PFSK-1 (cell line): ENCODE measurements around the gene FLNA.
A peak's percentile ranks its signal among the peaks of the same experiment; 100 is the strongest.

Experiments used
- FOXP2 ChIP-seq: optimal IDR thresholded peaks from 2 replicates; pipeline ENCODE3; 2011; ENCODE audit warnings: borderline replicate concordance, control low read depth, inconsistent platforms; ENCODE audit not compliant: insufficient read depth; ENCODE audit errors: extremely low read length, extremely low read depth
- POLR2AphosphoS5 ChIP-seq: IDR thresholded peaks from 2 replicates; pipeline ENCODE4 v1.6.1; 2012; ENCODE audit warnings: low read depth, mild to moderate bottlenecking, control low read depth, low read length, moderate library complexity
- REST ChIP-seq, 2 experiments: IDR thresholded peaks; 2 replicates each; pipeline versions ENCODE4 v1.6.1 to v1.8.0; 2011 to 2012; ENCODE audit warnings: low read depth in 2 of 2, low read length in 2 of 2, control low read depth in 1 of 2, inconsistent platforms in 1 of 2, mild to moderate bottlenecking in 1 of 2, moderate library complexity in 1 of 2; ENCODE audit not compliant: insufficient read depth in 1 of 2
- SIN3A ChIP-seq: IDR thresholded peaks from 2 replicates; pipeline ENCODE4 v1.6.1; 2012; ENCODE audit warnings: mild to moderate bottlenecking, low read length, moderate library complexity, borderline replicate concordance; ENCODE audit not compliant: insufficient read depth
- TAF1 ChIP-seq: IDR thresholded peaks from 2 replicates; pipeline ENCODE4 v1.6.1; 2012; ENCODE audit warnings: low read length, control low read depth, borderline replicate concordance; ENCODE audit not compliant: insufficient read depth

Gene FLNA

GRCh38 chrX:154369449-154370299, 4.8 kb downstream of the FLNA start:
- no peak for TF ChIP-seq SIN3A
- TF ChIP-seq FOXP2 = no peak
- TF ChIP-seq POLR2AphosphoS5 = peak; percentile 33; the same call in 1 of the 2 replicates
- 0 out of 4 replicates have a peak, but pooled peaks of 1 of the 2 experiments have one; percentile 6 for TF ChIP-seq REST (IDR thresholded peaks at IDR 0.05; ENCODE audit: insufficient read depth in 1 of 2, low read depth in 2 of 2, low read length in 2 of 2)

- TF ChIP-seq TAF1 (no peak), POLR2AphosphoS5 (no peak), REST (IDR thresholded peaks at IDR 0.05; ENCODE audit: insufficient read depth in 1 of 2, low read depth in 2 of 2, low read length in 2 of 2) (no peak), FOXP2 (no peak), SIN3A (no peak)
Observed at GRCh38 chrX:154368630-154369448, 5.6 kb downstream of the FLNA start.

- TF ChIP-seq FOXP2 (no peak), SIN3A (no peak), REST (IDR thresholded peaks at IDR 0.05; ENCODE audit: insufficient read depth in 1 of 2, low read depth in 2 of 2, low read length in 2 of 2) (no peak), POLR2AphosphoS5 (no peak), TAF1 (no peak)
Observed at GRCh38 chrX:154367474-154368308, 6.7 kb downstream of the FLNA start.

GRCh38 chrX:154366666-154367055, 7.8 kb downstream of the FLNA start:
- no peak for TF ChIP-seq POLR2AphosphoS5
- no peak for TF ChIP-seq SIN3A
- TF ChIP-seq REST (IDR thresholded peaks at IDR 0.05; ENCODE audit: insufficient read depth in 1 of 2, low read depth in 2 of 2, low read length in 2 of 2) = no peak
- no peak for TF ChIP-seq TAF1
- no peak for TF ChIP-seq FOXP2
